H4 (cell line): ENCODE results near the gene JARID2. TPM values are rescaled to one million over a fixed set of nuclear protein-coding genes. Genes with fewer than 3 reads are reported as not detected.
A peak's percentile ranks its signal among the peaks of the same experiment; 100 is the strongest.
"Not testable (repeated sequence)": the region's sequence is repeated elsewhere in the genome, so short reads cannot be mapped to it uniquely, and the experiment has no call there.

ENCODE experiments used
- DNase-seq: peaks from one replicate; pipeline ENCODE4 v3.0.0-alpha.2; 2015; ENCODE audit warnings: low spot score
- total RNA-seq: library from RNA; depleted of rRNA; stranded (reverse); fragments of >200 nt; shearing (Covaris generic); gene quantifications from 2 replicates; pipeline ENCODE4 v1.2.3, GENCODE V29; 2014

JARID2 gene
- total RNA-seq, 1 experiment from 2014 or later: 6.0 TPM

DNA sequence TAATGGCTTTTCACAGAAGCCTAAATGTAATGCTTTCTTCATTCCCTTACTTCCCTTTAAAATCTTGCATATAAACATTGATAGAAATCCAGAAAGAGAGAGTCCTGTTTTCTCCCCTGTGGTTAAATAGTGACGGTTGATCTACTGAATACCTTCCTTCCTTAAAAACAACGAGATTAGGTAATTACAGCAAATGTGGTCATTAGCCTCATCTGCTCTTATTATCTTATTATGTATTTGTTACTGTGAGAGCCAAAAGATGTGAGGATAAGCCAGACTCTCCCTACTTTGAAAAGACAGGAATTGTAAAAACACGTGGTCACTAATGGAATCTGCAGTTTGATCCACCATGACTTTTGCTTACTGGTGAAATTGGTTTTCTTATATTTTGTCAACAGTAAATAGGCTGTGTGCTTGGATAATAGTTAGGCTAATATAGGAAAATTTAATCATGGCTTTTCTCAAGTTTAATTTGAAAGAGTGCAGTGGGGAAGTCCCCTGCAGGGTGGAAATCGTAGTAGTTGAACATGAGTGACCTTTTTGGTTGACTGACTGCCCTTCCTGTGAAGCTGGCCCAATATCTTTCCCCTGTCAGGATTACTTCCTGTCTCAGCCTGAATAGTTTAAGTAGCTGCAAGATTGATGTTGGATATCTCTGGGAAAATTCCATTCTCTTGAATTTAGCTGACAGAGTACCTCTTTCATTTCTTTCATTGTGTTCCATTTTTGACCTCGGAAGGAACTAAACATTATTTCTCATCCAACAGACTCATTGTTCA is 62.8 kb downstream of the JARID2 start:
- no peak for DNase-seq

DNA sequence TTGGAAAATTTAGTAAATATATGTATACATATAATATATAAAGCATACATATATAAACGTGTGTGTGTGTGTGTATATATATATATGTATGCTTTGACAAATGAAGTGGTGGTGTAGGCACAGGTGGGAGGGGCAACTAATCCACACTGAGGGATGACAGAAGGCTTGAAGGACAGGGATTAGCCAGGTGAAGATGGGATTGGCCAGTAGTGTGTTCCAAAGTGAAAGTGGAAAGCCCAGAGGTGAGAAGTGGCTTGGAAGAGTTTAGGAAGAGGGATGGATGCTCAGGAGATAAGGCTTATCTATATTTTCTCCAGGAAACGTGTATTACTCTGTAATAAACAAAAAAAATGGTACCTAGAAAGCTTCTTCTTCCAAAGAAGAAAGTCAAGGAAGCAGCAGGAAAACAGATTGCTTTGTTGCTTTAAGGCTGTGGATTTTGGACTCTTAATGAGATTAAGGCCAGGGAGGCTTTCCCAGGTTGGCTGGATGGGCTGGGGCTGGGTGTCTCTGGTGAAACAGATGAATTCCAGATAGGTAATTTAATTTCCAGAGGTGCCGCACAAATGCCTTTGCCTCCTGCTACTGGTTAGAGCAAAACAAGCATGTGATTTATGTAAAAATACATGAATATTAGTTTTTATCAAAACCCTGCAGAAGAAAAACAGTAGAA is 63.9 kb downstream of the JARID2 start:
- DNase-seq: no peak

DNA sequence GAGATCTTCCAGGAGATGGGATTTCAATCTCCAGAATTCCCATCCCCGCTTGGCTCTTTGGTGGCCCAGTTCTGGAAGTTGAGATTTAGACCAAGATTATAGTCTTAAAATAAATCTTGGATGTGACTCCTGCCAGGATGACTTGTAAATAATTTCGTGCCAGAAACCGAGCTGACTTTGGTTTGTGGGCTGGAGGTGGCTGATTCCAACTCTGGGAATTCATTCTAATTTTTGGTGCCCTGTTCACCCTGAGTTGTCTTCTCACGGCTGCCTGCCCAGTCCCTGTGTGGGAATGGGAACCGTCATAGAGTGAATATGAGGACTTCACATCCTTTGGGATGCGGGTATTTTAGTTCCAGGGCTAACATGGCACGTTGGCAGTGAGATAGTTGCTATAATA is 64.8 kb downstream of the JARID2 start:
- no peak for DNase-seq

DNA sequence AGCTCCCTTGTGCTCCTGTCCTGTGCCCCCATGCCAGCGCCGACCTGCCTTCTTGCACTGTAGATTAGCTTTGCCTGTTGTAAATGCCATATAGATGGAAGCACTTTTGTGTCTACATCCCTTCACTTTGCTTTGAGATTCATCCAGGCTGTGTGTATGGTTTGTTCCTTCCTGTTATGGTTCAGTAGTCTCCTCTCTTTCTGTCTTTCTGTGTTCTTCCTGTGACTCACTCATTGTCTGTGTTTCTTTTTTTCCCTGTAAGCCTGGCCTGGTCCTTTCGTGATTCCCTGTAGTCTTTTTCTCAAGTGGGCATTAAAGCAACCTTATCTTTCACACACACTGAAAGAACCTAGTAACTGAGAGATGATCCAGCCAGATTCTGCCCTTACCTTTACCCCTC is 66.6 kb downstream of the JARID2 start:
- no peak for DNase-seq

DNA sequence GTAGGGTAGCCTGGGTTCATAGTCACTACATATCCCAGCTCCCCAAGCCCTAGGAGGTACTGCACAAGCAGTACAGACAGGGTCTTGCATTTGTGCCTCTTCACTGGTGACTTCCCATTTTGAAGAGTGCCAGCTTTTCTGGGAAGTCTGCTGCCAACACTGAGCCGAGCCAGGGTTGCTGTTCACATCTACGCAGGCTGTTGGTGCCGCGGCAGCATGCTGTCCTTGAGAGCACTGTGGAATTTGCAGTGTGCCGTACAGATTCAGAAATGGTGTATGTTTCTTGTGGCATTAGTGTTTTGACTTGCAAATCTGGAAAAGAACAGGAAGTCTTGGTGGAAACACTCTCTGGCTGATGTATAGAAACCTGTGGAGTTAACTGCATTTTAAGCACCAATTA is 67.5 kb downstream of the JARID2 start:
- no peak for DNase-seq

DNA sequence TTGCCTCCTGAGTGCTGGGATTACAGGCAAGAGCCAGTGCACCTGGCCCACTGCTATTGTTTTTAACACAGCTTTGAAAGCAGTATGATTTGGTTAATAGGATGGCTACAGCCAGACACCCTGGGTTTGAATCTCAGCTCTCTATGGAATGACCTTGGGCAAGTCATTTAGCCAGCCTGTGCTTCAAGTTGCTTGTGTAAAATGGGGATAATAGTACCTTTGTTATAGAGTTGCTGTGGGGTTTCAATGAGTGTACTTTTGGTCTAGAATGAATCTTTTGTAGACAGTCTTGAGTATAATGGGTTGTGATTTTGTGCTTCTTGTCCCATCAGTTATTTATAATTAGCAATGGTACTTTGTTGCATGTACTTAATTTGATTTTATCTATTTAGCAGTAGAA is 70.9 kb downstream of the JARID2 start:
- DNase-seq: no peak

DNA sequence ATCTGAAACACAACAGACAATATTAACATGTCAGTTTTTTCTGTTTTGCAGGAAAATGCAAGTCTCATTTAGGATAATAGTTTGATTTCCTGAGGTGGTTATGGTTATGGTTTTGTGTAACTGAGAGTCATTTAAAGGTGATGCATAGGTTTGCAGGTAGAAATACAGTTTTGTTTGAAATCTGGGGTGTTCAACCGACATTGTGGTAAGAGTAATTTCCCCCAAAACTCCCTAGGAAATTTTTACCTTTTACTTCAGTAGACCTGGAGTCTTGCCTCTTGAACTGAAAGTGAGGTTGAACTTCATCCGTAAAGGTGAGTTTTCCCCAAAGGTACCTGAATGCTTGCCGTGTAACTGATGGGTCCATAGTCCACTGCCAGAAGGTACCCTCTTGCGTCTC is 71.4 kb downstream of the JARID2 start:
- DNase-seq: no peak

DNA sequence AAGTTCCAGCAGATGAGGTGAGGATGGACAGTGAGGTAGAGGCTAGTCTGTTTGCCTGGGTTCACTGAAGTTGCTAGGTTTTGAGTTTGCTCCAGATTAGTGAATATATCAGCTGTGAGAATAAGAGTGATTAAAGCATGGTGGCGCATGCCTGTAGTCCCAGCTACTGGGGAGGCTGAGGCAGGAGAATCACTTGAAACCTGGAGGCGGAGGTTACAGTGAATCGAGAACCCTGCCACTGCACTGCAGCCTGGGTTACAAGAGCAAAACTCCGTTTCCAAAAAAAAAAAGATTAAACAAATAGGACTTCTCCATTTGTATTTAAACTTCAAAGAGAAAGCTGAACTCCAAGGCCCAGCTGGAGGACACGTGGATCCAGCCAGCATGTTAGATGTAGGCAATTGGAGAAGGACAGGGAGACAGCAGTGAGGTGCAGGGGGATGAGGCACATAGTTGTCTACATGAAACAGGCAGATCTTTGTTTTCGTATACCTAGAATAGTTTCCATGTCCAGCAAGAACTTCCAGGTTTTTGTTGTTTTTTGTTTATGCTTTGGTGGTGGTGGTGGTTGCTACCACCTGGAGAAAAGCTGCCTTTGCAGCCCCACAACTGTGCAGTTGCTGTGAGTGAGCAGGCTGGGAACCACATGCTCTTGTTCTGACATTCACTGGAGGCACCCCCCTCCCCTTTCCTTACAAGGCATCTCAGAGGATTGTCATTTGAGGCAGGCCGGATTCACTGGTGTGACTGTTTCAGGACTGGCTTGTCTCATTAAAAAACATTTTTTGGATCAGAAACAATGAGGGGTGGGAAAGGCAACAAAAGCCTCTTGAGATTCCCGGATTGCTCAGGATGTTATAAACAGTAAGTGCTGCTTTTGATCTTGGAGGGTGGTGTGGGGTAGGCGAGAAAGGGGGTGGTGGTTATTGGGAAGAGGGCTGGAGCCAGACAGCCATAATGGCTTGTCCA is 72.3 kb downstream of the JARID2 start:
- DNase-seq: peak; percentile 69

DNA sequence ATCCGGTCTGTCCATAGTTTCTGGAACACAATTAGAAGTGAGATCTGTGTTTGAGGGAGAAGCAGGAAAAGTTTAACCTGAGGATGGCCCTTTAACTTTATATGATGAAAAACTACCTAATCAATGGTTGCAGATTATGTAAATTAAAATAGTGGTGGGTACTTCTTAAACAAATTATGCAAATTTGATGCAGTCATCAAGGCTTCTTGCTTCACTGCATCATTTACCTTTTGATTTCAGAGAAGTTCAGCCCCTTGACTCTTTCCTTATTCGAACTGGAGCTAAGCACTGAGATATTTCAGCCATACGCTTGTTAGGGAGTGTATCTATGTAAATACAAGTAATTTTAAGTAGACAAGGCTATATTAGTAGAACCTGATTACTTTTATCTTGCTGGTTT is 73.8 kb downstream of the JARID2 start:
- DNase-seq: no peak

DNA sequence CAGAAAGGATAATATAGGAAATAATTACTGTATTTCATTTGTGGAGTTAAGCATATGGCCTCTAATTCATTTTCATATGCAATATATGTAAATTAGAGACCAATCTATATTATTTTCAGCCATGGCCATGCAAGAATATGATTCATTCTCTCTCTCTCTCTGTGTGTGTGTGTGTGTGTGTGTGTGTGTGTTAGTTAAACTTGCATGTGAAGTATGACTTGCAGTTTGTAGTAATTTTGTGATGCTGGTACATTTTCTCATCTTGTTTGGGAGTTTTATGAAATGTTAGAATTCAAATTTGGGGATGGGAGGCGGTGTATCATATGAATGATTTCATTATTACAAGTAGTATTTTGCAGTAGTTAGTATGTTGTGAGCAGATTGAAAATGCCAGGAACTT is 74.8 kb downstream of the JARID2 start:
- peak; percentile 38 for DNase-seq

DNA sequence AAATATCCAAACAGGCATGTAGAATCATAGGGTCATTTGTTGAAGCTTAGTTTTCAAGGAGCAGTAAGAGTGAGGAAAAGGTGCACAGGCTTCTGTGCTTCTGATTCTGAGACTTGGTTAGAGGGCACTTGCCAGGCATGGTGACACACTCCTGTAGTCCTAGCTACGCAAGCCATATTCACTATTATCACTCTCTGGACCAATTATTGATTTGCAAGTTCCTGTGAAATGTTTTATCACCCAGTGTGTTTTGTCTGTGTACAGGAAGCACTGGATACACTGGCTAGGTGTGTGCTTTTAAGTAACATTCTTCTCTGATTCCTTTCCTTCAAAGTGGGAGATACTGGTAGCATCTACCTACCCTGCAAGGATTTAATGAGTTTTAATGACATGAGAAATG is 76.3 kb downstream of the JARID2 start:
- DNase-seq: no peak

DNA sequence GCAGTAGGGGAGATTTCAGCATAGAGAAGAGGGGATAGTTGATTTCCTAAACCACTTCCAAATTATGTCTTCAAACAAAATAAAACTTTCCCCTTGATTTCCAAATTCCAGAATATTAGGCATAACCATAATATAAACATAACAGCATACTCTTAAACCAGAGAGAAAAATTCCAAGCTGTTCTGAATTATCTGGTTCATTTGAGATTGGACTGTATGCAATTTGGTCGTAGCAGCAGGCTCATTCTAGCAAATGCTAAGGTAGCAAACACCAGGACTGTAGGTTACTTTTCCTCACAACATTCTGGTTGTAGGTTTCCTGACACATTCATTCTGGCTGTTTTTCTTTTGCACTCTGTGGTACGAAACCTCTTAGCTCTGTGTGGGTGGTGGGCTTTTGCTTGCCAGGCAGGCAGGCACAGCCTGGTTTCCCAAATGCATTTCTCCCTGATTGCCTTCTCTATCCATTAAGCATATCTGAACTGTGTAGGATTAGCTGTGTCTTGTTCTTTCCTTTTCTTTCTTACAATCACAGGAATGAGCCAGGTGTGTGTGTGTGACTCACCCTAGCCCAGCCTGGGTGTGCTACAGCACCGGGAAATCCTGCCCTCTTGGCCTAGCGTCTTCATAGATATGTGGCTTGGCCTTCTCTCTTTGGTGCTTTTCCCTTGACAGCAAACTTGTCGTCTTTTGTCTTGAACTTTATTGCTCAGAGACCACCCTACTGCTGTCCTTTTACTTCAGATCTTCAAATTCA is 77.1 kb downstream of the JARID2 start:
- DNase-seq: peak; percentile 30

DNA sequence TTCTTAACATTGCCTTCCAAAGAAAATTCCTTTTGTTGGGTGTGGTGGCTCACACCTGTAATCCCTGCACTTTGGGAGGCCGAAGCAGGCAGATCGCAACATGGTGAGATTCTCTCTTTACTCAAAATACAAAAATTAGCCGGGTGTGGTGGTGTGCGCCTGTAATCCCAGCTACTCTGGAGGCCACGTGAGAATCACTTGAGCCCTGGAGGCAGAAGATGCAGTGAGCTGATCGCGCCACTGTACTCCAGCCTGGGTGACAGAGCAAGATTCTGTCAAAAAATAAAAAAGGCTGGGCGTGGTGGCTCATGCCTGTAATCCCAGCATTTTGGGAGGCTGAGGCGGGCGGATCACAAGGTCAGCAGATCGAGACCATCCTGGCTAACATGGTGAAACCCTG is 77.7 kb downstream of the JARID2 start:
- DNase-seq: not testable (repeated sequence)

DNA sequence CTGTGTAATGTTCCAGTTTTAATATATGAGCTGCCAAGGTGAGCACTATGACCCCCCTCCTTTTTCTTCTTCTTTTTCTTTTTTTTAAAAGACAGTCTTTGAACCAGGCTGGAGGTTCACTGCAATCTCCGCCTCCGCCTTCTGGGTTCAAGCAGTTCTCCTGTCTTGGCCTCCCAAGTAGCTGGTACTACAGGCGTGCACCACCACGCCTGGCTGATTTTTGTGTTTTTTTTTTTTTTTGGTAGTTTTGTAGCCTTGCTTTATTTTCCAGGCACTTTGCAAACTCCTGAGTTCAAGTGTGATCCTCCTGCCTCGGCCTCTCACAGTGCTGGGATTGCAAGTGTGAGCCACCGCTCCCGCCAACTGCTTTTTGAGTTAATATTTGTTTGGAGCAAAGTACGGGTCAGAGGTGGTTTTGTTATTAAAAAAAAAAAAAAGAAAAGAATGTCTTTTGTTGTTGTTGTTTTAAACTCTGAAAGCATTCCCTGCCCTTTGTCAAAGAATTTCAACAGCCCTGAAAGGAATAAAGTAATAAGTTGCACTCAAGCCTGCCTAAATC is 78.6 kb downstream of the JARID2 start:
- DNase-seq: no peak

DNA sequence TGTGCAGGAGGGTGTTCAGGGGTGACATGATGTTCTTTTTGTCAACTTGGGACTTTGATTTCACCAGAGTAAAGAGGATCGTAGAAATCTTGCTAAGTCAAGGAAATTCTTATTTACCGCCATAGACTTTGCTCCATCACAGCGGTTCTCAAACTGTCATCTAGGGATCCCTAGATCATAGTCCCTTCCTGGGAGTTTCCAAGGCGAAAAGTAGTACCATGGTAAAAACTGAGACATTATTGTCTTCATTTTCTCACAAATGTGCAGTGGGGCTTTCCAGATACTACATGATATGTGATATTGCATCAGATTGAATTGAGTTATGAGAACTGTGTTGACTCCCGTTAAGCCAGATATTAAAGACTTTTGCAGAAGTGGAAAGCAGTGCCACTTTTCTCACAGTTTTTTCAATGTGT is 79.7 kb downstream of the JARID2 start:
- DNase-seq: no peak

DNA sequence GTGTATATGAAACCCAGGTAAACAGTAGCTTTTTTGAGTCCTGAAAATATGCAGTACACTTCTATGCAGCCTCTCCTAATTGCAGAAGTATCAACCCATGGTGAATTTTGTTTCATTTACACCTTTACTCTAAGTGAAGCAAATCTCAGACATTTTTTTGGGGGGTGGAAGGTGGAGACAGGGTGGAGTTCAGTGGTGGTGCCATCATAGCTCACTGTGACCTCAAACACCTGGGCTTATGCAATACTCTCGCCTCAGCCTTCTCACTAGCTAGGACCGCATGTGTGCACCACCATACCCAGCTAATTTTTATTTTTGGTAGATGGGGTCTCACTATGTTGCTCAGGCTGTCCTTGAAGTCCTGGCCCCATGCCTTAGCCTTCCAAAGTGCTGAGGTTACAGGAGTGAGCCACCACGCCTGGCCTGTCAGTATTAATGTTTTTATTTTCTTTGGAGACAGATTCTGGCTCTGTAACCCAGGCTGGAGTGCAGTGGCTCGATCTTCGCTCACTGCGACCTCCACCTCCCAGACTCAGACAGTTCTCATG is 80.3 kb downstream of the JARID2 start:
- no peak for DNase-seq

DNA sequence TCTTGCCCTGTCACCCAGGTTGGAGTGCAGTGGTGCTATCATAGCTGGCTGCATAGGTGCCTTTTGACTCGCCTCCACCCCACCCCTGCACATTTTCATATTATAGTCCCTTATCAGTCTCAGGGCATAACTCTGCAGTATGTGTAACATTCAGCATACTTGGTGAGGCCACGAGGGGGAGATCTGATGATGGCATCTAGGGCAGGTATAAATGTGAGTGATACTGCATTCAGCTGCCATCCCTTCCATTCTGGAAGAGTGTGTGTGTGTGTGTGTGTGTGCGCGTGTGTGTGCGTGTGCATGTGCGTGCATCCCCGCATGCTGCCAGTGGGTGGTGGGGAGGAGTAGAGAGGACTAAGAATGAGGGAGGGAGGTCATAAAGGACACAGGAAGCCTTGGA is 81.4 kb downstream of the JARID2 start:
- peak; percentile 44 for DNase-seq

DNA sequence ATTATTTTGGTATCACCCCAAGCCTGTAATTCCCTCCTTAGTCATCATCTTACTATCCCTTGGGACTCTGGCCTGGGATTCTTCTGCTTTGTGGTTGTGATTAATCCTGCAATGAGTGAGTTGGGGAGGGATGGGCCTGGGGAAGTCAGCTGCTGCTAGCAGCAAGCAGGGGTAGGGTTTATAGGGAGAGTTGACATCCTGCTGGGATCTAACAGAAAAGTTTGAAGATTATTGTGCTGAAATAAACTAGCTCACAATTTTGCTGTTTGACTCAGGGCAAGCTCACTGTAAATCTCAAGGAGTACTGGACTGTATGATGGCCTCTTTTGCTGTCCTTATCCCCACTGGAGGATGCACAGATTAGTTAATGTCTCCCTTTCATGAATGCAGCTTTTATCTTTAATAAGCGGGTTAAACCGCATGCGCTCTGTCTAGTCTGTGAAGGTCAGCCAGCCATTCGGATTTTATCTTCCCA is 83.4 kb downstream of the JARID2 start:
- DNase-seq: peak; percentile 74

DNA sequence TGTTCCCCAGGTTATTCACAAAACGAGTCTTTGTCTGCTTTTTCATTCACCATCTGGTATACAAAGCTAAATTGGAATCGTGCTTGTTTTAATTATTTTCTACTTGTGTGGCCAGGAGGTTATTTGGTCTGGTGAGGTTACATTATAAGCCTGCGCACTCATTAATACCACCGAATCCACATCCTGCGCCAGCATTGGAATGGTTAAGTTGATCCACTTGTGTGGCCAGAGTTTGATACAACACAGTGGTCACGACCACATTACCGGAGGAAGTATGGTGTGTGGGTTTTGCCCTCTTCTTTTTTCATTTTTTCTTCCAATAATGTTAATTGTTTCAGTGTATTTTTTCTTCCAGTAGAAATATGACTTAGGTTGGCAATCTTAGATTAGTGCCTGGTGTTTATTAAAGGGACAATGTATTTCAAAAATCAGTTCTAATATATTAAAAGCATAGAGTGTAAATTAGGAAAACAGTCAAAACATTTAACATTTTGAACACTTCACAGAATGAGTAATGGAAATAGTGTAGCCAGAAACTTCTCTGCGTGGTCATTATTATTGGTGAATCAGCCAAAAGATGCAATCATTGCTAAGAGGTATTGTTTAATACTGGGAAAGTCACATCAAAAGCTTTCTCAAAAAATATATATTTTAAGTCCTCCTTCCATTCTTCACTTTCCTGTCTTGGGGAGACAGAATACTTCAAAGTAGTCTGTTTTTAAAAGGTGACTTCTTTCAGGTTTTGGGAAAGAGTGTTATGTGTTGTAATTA is 84.5 kb downstream of the JARID2 start:
- DNase-seq: peak; percentile 80

DNA sequence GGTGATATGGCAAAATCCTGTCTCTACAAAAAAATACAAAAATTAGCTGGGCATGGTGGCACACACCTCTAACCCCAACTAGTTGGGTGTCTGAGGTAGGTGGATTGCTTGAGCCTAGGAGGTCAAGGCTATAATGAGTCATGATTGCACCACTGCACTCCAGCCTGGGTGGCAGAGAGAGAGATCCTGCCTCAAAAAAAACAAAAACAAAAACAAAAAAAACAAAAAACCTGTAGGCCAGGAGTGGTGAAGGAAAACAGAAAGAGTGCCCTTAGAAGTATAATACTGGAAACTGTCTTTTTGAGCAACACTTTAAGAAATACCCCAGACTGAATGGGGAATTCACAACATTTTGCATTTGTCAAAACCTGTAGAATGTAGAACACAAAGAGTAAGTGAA is 85.3 kb downstream of the JARID2 start:
- peak; percentile 40 for DNase-seq
